Measurements from ENCODE around the gene MAPK12. TPM values are rescaled to one million over a fixed set of nuclear protein-coding genes. Genes with fewer than 3 reads are reported as not detected.

MAPK12 gene
- total RNA-seq, 1 experiment from 2014 or later, result 31.4 TPM

GRCh38 chr22:50268655-50269113, 7.2 kb upstream of the MAPK12 start:
- no peak for DNase-seq (ENCODE audit: low spot score)

GRCh38 chr22:50267591-50268390, 6.3 kb upstream of the MAPK12 start:
- DNase-seq (ENCODE audit: low spot score), result no peak

GRCh38 chr22:50266994-50267393, 5.5 kb upstream of the MAPK12 start:
- no peak for DNase-seq (ENCODE audit: low spot score)

- no peak for DNase-seq (ENCODE audit: low spot score)
These were observed 3.6 kb upstream of the MAPK12 start for GRCh38 chr22:50264946-50265669.

- DNase-seq (ENCODE audit: low spot score), result no peak
These were observed 2.7 kb upstream of the MAPK12 start for GRCh38 chr22:50264104-50264745.

- no peak for DNase-seq (ENCODE audit: low spot score)
These were observed 1.6 kb upstream of the MAPK12 start for GRCh38 chr22:50262973-50263617.

GRCh38 chr22:50262460-50262911, 1.0 kb upstream of the MAPK12 start:
- peak; percentile 66 for DNase-seq (ENCODE audit: low spot score)

GRCh38 chr22:50260801-50261614, 475 bp downstream of the MAPK12 start:
- DNase-seq (ENCODE audit: low spot score), result no peak

- DNase-seq (ENCODE audit: low spot score), result no peak
These were observed 1.1 kb downstream of the MAPK12 start for GRCh38 chr22:50260434-50260800.

- no peak for DNase-seq (ENCODE audit: low spot score)
These were observed 2.2 kb downstream of the MAPK12 start for GRCh38 chr22:50259302-50259701.

- DNase-seq (ENCODE audit: low spot score), result no peak
These were observed 2.9 kb downstream of the MAPK12 start for GRCh38 chr22:50258361-50259292.

GRCh38 chr22:50257451-50258360, 3.8 kb downstream of the MAPK12 start:
- no peak for DNase-seq (ENCODE audit: low spot score)

- DNase-seq (ENCODE audit: low spot score), result no peak
These were observed 4.4 kb downstream of the MAPK12 start for GRCh38 chr22:50257041-50257440.

GRCh38 chr22:50256258-50256862, 5.1 kb downstream of the MAPK12 start:
- DNase-seq (ENCODE audit: low spot score), result no peak

- DNase-seq (ENCODE audit: low spot score), result no peak
These were observed 5.9 kb downstream of the MAPK12 start for GRCh38 chr22:50255607-50256006.

- no peak for DNase-seq (ENCODE audit: low spot score)
These were observed 6.4 kb downstream of the MAPK12 start for GRCh38 chr22:50255099-50255498.

- DNase-seq (ENCODE audit: low spot score), result no peak
These were observed 7.5 kb downstream of the MAPK12 start for GRCh38 chr22:50253941-50254340.

Data from A172 (cell line).